ENCODE measurements around the gene PLEKHD1. TPM values are rescaled to one million over a fixed set of nuclear protein-coding genes. Genes with fewer than 3 reads are reported as not detected.

Gene PLEKHD1
- total and polyA plus RNA-seq, 7 experiments from 2014 or later = 0.07 to 0.74 (median 0.26) TPM; not detected in 1

DNA sequence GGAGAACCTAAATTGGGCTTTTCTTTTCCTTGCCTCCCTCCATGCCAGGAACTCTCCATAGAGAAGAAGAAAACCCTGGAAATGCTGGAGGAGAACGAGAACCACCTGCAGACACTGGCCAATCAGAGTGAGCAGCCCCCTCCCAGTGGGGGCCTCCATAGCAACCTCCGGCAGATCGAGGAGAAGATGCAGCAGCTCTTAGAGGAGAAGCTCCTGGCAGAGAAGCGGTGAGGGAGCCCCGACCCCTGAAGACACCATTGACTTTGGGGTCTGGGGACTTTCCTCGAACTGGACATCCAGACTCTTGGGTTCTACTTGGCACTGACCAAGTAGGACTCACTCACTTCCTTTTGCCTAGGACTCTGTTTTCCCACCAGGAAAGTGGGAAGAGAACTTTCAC lies 41.4 kb downstream of the PLEKHD1 start:
- H3K27ac Mint-ChIP-seq = no peak overlapping the region
- H3K9me3 Mint-ChIP-seq = no peaks in the 10 kb centered on the region
- Histone ChIP-seq H3K27ac (ENCODE audit: low read depth, low read length) (no peak overlapping the region), H3K4me3 (ENCODE audit: low read length) (no peak overlapping the region), H3K36me3 (ENCODE audit: control insufficient read depth in 2 of 3, insufficient read depth in 3 of 3, low read length in 3 of 3) (no peaks in the 10 kb centered on the region), H3K4me1 (ENCODE audit: control insufficient read depth in 2 of 2, insufficient read depth in 2 of 2, low read length in 2 of 2) (no peaks in the 10 kb centered on the region), H3K9me3 (ENCODE audit: control insufficient read depth in 2 of 3, low read length in 3 of 3) (no peaks in the 10 kb centered on the region), H3K27me3 (ENCODE audit: control insufficient read depth in 2 of 2, insufficient read depth in 2 of 2, low read length in 2 of 2) (no peaks in the 10 kb centered on the region)
- H3K36me3 Mint-ChIP-seq = no peaks in the 10 kb centered on the region
- intact Hi-C loops (cut with micrococcal nuclease) = no loop called here
- CTCF ChIA-PET = no interaction called here
- peaks cover 0 to 9% (median 6%) of the 10 kb centered on the region in 5 donors for H3K27me3 Mint-ChIP-seq
- no peaks in the 10 kb centered on the region for H3K4me1 Mint-ChIP-seq
- ATAC-seq (no peak), DNase-seq (no peak)
- H3K4me3 Mint-ChIP-seq = no peak overlapping the region
- POLR2A ChIA-PET = no interaction called here

DNA sequence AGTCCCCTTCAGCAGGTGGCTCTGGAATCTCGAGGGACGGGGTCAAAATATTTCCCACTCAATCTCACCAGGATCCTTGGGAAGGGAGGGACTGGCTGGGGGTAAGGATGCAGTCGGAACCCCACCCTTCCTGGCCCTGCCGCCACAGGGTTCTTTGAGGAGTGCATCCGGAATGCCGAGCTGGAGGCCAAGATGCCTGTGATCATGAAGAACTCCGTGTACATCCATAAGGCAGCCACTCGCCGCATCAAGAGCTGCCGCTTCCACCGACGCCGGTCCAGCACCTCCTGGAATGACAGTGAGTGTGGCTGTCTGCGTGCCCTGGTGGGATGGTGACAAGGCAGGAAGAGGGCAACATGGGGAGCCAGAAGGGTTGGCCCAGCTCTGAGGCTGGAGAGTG lies 43.1 kb downstream of the PLEKHD1 start:
- ChIA-PET CTCF (no interaction called here), POLR2A (no interaction called here)
- H3K36me3 ChIP-seq (ENCODE audit: control insufficient read depth in 2 of 3, insufficient read depth in 3 of 3, low read length in 3 of 3) = no peaks in the 10 kb centered on the region
- no peaks in the 10 kb centered on the region for H3K27me3 ChIP-seq (ENCODE audit: control insufficient read depth in 2 of 2, insufficient read depth in 2 of 2, low read length in 2 of 2)
- H3K4me1 ChIP-seq (ENCODE audit: control insufficient read depth in 2 of 2, insufficient read depth in 2 of 2, low read length in 2 of 2) = no peaks in the 10 kb centered on the region
- no peak overlapping the region for H3K27ac ChIP-seq (ENCODE audit: low read depth, low read length)
- Mint-ChIP-seq H3K4me3 (no peak overlapping the region), H3K9me3 (no peaks in the 10 kb centered on the region), H3K36me3 (no peaks in the 10 kb centered on the region), H3K27ac (no peak overlapping the region), H3K4me1 (no peaks in the 10 kb centered on the region), H3K27me3 (peaks cover 0 to 15% (median 6%) of the 10 kb centered on the region in 5 donors)
- DNase-seq (no peak), ATAC-seq (no peak)
- H3K4me3 ChIP-seq (ENCODE audit: low read length) = no peak overlapping the region
- H3K9me3 ChIP-seq (ENCODE audit: control insufficient read depth in 2 of 3, low read length in 3 of 3) = no peaks in the 10 kb centered on the region
- intact Hi-C loops (cut with micrococcal nuclease) = no loop called here

DNA sequence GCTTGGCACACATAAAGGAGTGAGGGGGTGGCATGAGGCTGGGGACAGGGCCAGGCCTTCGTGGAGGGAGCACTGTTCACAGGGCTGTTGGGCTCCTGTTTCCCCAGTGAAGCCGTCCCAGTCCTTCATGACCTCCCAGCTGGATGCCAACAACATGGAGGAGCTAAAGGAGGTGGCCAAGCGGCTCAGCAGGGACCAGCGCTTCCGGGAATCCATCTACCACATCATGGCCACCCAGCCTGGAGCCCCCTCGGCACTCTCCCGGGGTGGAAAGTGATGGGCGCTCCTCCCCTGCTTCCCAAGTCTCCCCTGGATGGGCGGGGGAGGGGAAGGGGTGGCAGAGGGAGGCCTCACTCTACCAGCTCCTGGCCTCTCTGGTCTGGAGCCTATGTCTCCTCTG lies 43.6 kb downstream of the PLEKHD1 start:
- ATAC-seq = no peak
- Mint-ChIP-seq H3K9me3 (no peaks in the 10 kb centered on the region), H3K4me1 (no peaks in the 10 kb centered on the region), H3K36me3 (no peaks in the 10 kb centered on the region), H3K4me3 (no peak overlapping the region), H3K27me3 (peaks cover 2 to 20% (median 9%) of the 10 kb centered on the region in 5 donors), H3K27ac (no peak overlapping the region)
- intact Hi-C loops (cut with micrococcal nuclease) = no loop called here
- H3K9me3 ChIP-seq (ENCODE audit: control insufficient read depth in 2 of 3, low read length in 3 of 3) = no peaks in the 10 kb centered on the region
- no peak for DNase-seq
- no peaks in the 10 kb centered on the region for H3K27me3 ChIP-seq (ENCODE audit: control insufficient read depth in 2 of 2, insufficient read depth in 2 of 2, low read length in 2 of 2)
- ChIA-PET CTCF (no interaction called here), POLR2A (no interaction called here)
- no peaks in the 10 kb centered on the region for H3K36me3 ChIP-seq (ENCODE audit: control insufficient read depth in 2 of 3, insufficient read depth in 3 of 3, low read length in 3 of 3)
- no peak overlapping the region for H3K27ac ChIP-seq (ENCODE audit: low read depth, low read length)
- H3K4me1 ChIP-seq (ENCODE audit: control insufficient read depth in 2 of 2, insufficient read depth in 2 of 2, low read length in 2 of 2) = no peaks in the 10 kb centered on the region
- H3K4me3 ChIP-seq (ENCODE audit: low read length) = no peak overlapping the region

GRCh38 chr14:69528930-69529329 lies 44.4 kb downstream of the PLEKHD1 start:
- ATAC-seq (no peak), DNase-seq (peak in 1 of 9 donors; percentile 13)
- Histone ChIP-seq H3K27ac (ENCODE audit: low read depth, low read length) (no peak overlapping the region), H3K9me3 (ENCODE audit: control insufficient read depth in 2 of 3, low read length in 3 of 3) (no peaks in the 10 kb centered on the region), H3K4me1 (ENCODE audit: control insufficient read depth in 2 of 2, insufficient read depth in 2 of 2, low read length in 2 of 2) (no peaks in the 10 kb centered on the region), H3K4me3 (ENCODE audit: low read length) (no peak overlapping the region), H3K36me3 (ENCODE audit: control insufficient read depth in 2 of 3, insufficient read depth in 3 of 3, low read length in 3 of 3) (no peaks in the 10 kb centered on the region), H3K27me3 (ENCODE audit: control insufficient read depth in 2 of 2, insufficient read depth in 2 of 2, low read length in 2 of 2) (no peaks in the 10 kb centered on the region)
- no peak overlapping the region for H3K27ac Mint-ChIP-seq
- H3K4me1 Mint-ChIP-seq = no peaks in the 10 kb centered on the region
- CTCF ChIA-PET = interaction anchor here (0.6 kb wide), 1 partner anchor 56 kb away, joined by 5 read pairs; no protein-coding TSS in a partner anchor
- POLR2A ChIA-PET = no interaction called here
- peaks cover 10 to 25% (median 12%) of the 10 kb centered on the region in 5 donors for H3K27me3 Mint-ChIP-seq
- intact Hi-C loops (cut with micrococcal nuclease) = no loop called here
- no peak overlapping the region for H3K4me3 Mint-ChIP-seq
- H3K36me3 Mint-ChIP-seq = no peaks in the 10 kb centered on the region
- H3K9me3 Mint-ChIP-seq = no peaks in the 10 kb centered on the region

- ChIA-PET CTCF (interaction anchor here (0.6 kb wide), 1 partner anchor 55 kb away, joined by 5 read pairs; no protein-coding TSS in a partner anchor), POLR2A (no interaction called here)
- H3K27me3 ChIP-seq (ENCODE audit: control insufficient read depth in 2 of 2, insufficient read depth in 2 of 2, low read length in 2 of 2) = no peaks in the 10 kb centered on the region
- peak in 1 of 9 donors; percentile 3 for DNase-seq
- no peaks in the 10 kb centered on the region for H3K9me3 ChIP-seq (ENCODE audit: control insufficient read depth in 2 of 3, low read length in 3 of 3)
- intact Hi-C loops (cut with micrococcal nuclease) = no loop called here
- no peak overlapping the region for H3K4me3 ChIP-seq (ENCODE audit: low read length)
- H3K4me3 Mint-ChIP-seq = no peak overlapping the region
- H3K4me1 Mint-ChIP-seq = no peaks in the 10 kb centered on the region
- H3K36me3 Mint-ChIP-seq = no peaks in the 10 kb centered on the region
- no peak overlapping the region for H3K27ac Mint-ChIP-seq
- H3K9me3 Mint-ChIP-seq = no peaks in the 10 kb centered on the region
- H3K27me3 Mint-ChIP-seq = peaks cover 11 to 25% (median 14%) of the 10 kb centered on the region in 5 donors
- H3K27ac ChIP-seq (ENCODE audit: low read depth, low read length) = no peak overlapping the region
- H3K36me3 ChIP-seq (ENCODE audit: control insufficient read depth in 2 of 3, insufficient read depth in 3 of 3, low read length in 3 of 3) = no peaks in the 10 kb centered on the region
- no peaks in the 10 kb centered on the region for H3K4me1 ChIP-seq (ENCODE audit: control insufficient read depth in 2 of 2, insufficient read depth in 2 of 2, low read length in 2 of 2)
- ATAC-seq = no peak
Measured at GRCh38 chr14:69529563-69529962, 45.0 kb downstream of the PLEKHD1 start.

- H3K27me3 Mint-ChIP-seq = peaks cover 16 to 23% (median 19%) of the 10 kb centered on the region in 5 donors
- no peak overlapping the region for H3K27ac ChIP-seq (ENCODE audit: low read depth, low read length)
- H3K9me3 ChIP-seq (ENCODE audit: control insufficient read depth in 2 of 3, low read length in 3 of 3) = no peaks in the 10 kb centered on the region
- no peak for DNase-seq
- H3K4me3 Mint-ChIP-seq = no peak overlapping the region
- intact Hi-C loops (cut with micrococcal nuclease) = no loop called here
- no peaks in the 10 kb centered on the region for H3K36me3 Mint-ChIP-seq
- no peaks in the 10 kb centered on the region for H3K4me1 ChIP-seq (ENCODE audit: control insufficient read depth in 2 of 2, insufficient read depth in 2 of 2, low read length in 2 of 2)
- no peak overlapping the region for H3K4me3 ChIP-seq (ENCODE audit: low read length)
- H3K27me3 ChIP-seq (ENCODE audit: control insufficient read depth in 2 of 2, insufficient read depth in 2 of 2, low read length in 2 of 2) = no peaks in the 10 kb centered on the region
- no peak overlapping the region for H3K27ac Mint-ChIP-seq
- ChIA-PET POLR2A (no interaction called here), CTCF (no interaction called here)
- no peak for ATAC-seq
- H3K9me3 Mint-ChIP-seq = no peaks in the 10 kb centered on the region
- H3K4me1 Mint-ChIP-seq = no peaks in the 10 kb centered on the region
- no peaks in the 10 kb centered on the region for H3K36me3 ChIP-seq (ENCODE audit: control insufficient read depth in 2 of 3, insufficient read depth in 3 of 3, low read length in 3 of 3)
Measured at GRCh38 chr14:69530095-69530494, 45.6 kb downstream of the PLEKHD1 start.

- Mint-ChIP-seq H3K27me3 (peaks cover 23 to 32% (median 25%) of the 10 kb centered on the region in 5 donors), H3K36me3 (no peaks in the 10 kb centered on the region), H3K4me1 (no peaks in the 10 kb centered on the region), H3K27ac (no peak overlapping the region), H3K9me3 (no peaks in the 10 kb centered on the region), H3K4me3 (no peak overlapping the region)
- no peak overlapping the region for H3K27ac ChIP-seq (ENCODE audit: low read depth, low read length)
- no peak for ATAC-seq
- no peaks in the 10 kb centered on the region for H3K27me3 ChIP-seq (ENCODE audit: control insufficient read depth in 2 of 2, insufficient read depth in 2 of 2, low read length in 2 of 2)
- DNase-seq = no peak
- H3K4me3 ChIP-seq (ENCODE audit: low read length) = no peak overlapping the region
- no peaks in the 10 kb centered on the region for H3K4me1 ChIP-seq (ENCODE audit: control insufficient read depth in 2 of 2, insufficient read depth in 2 of 2, low read length in 2 of 2)
- CTCF ChIA-PET = interaction anchor here (0.6 kb wide), 1 partner anchor 99 kb away, joined by 3 read pairs; no protein-coding TSS in a partner anchor
- POLR2A ChIA-PET = no interaction called here
- H3K36me3 ChIP-seq (ENCODE audit: control insufficient read depth in 2 of 3, insufficient read depth in 3 of 3, low read length in 3 of 3) = no peaks in the 10 kb centered on the region
- intact Hi-C loops (cut with micrococcal nuclease) = no loop called here
- H3K9me3 ChIP-seq (ENCODE audit: control insufficient read depth in 2 of 3, low read length in 3 of 3) = no peaks in the 10 kb centered on the region
Measured at GRCh38 chr14:69531135-69531534, 46.6 kb downstream of the PLEKHD1 start.

All from naive thymus-derived CD4-positive, alpha-beta T cell (primary cell).